Neural cell (in vitro differentiated cells): ENCODE measurements around the gene PBRM1.

ENCODE experiments used
- EP300 ChIP-seq: fragments of 450-650 bp; conservative IDR thresholded peaks from 2 replicates; pipeline ENCODE4 v1.6.1; 2014; ENCODE audit warnings: antibody characterized with exemption, mild to moderate bottlenecking, moderate library complexity; ENCODE audit not compliant: poor library complexity, severe bottlenecking
- EZH2 ChIP-seq: fragments of 200-600, 300-800 bp; shearing (Covaris generic), sonication (generic); IDR thresholded peaks from 2 replicates; pipeline ENCODE4 v1.6.1; 2014; ENCODE audit warnings: antibody characterized with exemption, low read length, borderline replicate concordance, mild to moderate bottlenecking; ENCODE audit not compliant: insufficient read depth, poor library complexity, severe bottlenecking
- POLR2AphosphoS5 ChIP-seq: IDR thresholded peaks from 2 replicates; pipeline ENCODE4 v1.6.1; 2012
- REST ChIP-seq: IDR thresholded peaks from 2 replicates; pipeline ENCODE4 v1.6.1; 2012; ENCODE audit warnings: borderline replicate concordance
- SMC3 ChIP-seq: fragments of 450-650 bp; conservative IDR thresholded peaks from 2 replicates; pipeline ENCODE4 v1.6.1; 2014; ENCODE audit warnings: antibody characterized with exemption, mild to moderate bottlenecking, moderate library complexity; ENCODE audit not compliant: poor library complexity
- TF ChIP-seq, protein P1 (sequence below): fragments of 450-650 bp; IDR thresholded peaks from 2 replicates; pipeline ENCODE4 v1.5.1; 2014; ENCODE audit warnings: antibody characterized with exemption, mild to moderate bottlenecking, moderate library complexity; ENCODE audit not compliant: poor library complexity, severe bottlenecking

- TF ChIP-seq, protein P1, sequence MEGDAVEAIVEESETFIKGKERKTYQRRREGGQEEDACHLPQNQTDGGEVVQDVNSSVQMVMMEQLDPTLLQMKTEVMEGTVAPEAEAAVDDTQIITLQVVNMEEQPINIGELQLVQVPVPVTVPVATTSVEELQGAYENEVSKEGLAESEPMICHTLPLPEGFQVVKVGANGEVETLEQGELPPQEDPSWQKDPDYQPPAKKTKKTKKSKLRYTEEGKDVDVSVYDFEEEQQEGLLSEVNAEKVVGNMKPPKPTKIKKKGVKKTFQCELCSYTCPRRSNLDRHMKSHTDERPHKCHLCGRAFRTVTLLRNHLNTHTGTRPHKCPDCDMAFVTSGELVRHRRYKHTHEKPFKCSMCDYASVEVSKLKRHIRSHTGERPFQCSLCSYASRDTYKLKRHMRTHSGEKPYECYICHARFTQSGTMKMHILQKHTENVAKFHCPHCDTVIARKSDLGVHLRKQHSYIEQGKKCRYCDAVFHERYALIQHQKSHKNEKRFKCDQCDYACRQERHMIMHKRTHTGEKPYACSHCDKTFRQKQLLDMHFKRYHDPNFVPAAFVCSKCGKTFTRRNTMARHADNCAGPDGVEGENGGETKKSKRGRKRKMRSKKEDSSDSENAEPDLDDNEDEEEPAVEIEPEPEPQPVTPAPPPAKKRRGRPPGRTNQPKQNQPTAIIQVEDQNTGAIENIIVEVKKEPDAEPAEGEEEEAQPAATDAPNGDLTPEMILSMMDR, result no peak
- TF ChIP-seq POLR2AphosphoS5 (no peak), EP300 (no peak), EZH2 (no peak), REST (no peak), SMC3 (no peak)
These were observed 113.5 kb downstream of the PBRM1 start for GRCh38 chr3:52572221-52572620.
